NB4 (cell line): Measurements from ENCODE around the gene NXNL1.

ENCODE experiments used
- DNase-seq: peaks from one replicate; pipeline ENCODE4 v3.0.0; 2010; ENCODE audit warnings: low read depth
- H3K4me3 ChIP-seq: one replicate; pipeline ENCODE4 v1.5.1; 2011; ENCODE audit warnings: mild to moderate bottlenecking, low read depth, low read length, moderate library complexity
- MAX ChIP-seq: IDR thresholded peaks from 2 replicates; pipeline ENCODE4 v1.6.1; 2011; ENCODE audit warnings: low read depth, low read length
- MYC ChIP-seq: IDR thresholded peaks from 2 replicates; pipeline ENCODE4 v1.6.1; 2011; ENCODE audit warnings: low read depth, low read length
- POLR2A ChIP-seq: IDR thresholded peaks from 2 replicates; pipeline ENCODE4 v1.6.1; 2011; ENCODE audit warnings: mild to moderate bottlenecking; ENCODE audit not compliant: insufficient read length; ENCODE audit errors: extremely low read depth
- TF ChIP-seq, protein P1 (sequence below): IDR thresholded peaks from one replicate; pipeline ENCODE4 v1.5.1; 2012; ENCODE audit warnings: low read depth, low read length

NXNL1 gene

DNA sequence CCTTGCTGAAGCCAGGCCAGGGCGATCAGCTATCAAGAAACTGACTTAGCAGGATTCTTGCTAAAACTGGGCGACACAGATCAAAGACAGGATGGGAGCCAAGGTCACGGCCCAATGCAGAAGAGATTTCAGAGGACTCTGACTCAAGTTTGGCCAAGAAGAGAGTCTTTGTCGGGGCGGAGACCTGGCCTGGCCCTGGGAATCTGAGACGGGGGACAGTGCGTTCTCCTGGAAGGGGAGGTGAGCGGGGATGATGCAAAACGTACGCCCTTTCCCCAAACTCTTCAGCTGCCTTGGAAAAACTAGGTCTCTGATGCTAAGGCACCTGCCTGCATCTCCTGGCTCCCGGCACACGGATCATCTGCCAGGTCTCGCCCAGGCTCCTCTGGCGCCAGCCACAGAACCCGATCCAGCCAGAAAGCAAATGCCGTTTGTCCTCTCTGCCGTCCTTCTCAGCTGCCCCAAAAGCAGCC is 31.0 kb downstream of the NXNL1 start:
- no peak for DNase-seq
- no peak overlapping the region for H3K4me3 ChIP-seq
- TF ChIP-seq POLR2A (no peak), MAX (no peak), MYC (no peak)
- TF ChIP-seq, protein P1, sequence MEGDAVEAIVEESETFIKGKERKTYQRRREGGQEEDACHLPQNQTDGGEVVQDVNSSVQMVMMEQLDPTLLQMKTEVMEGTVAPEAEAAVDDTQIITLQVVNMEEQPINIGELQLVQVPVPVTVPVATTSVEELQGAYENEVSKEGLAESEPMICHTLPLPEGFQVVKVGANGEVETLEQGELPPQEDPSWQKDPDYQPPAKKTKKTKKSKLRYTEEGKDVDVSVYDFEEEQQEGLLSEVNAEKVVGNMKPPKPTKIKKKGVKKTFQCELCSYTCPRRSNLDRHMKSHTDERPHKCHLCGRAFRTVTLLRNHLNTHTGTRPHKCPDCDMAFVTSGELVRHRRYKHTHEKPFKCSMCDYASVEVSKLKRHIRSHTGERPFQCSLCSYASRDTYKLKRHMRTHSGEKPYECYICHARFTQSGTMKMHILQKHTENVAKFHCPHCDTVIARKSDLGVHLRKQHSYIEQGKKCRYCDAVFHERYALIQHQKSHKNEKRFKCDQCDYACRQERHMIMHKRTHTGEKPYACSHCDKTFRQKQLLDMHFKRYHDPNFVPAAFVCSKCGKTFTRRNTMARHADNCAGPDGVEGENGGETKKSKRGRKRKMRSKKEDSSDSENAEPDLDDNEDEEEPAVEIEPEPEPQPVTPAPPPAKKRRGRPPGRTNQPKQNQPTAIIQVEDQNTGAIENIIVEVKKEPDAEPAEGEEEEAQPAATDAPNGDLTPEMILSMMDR: no peak

DNA sequence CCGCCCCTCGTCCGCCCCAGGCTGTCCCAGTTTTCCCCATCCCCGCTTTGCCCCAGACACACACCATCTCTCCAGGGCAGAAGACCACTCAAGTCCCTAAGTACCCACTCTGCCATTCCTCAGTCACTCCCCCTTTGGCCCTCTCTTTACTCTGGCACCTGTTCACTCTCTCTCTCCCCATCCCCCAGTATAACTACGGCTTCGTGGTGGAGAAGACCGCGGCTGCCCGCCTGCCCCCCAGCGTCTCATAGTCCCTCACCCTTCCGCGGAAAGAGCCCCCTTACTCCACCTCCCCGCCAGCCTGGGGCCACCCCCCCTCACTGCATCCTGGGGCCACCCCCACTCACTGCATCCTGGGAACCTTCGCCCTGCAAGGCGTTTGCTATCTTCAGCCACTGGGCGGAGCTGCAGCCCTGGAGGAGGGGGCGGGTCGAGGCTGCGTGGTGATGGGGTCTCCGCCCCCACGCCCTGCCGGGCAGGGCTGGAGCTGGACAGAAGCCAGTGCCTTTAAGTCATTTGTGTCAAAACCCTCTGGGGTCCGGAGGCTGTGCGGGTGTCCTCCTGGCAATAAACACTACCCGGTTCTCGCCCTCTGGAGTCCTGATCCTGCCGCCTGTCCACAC is 35.9 kb downstream of the NXNL1 start:
- TF ChIP-seq, protein P1: no peak
- TF ChIP-seq POLR2A (no peak), MAX (no peak), MYC (no peak)
- no peak overlapping the region for H3K4me3 ChIP-seq
- peak; percentile 59 for DNase-seq

- DNase-seq: no peak
- TF ChIP-seq, protein P1: no peak
- no peak for TF ChIP-seq MAX
- TF ChIP-seq POLR2A: no peak
- TF ChIP-seq MYC: no peak
- H3K4me3 ChIP-seq: no peak overlapping the region
Measured at GRCh38 chr19:17423429-17424208, 37.1 kb downstream of the NXNL1 start.

DNA sequence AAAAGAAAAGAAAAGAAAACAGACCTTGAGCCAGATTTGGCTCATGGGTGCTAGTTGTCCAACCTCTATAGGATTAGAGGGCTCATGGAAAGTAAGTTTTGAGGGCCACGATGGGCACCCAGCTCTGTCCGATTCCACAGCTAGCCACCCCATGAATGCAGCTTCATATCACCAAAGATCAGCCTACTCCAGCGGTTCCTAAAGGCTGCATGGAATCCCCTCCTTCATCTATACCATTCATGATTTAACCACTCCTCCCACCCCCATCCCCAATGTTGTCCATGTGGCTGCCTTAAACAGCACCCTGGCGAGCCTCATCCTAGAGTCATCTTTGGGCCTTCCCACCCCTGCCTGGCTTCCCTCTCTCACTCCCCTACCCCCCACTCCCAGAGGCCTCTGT is 38.8 kb downstream of the NXNL1 start:
- TF ChIP-seq, protein P1: no peak
- TF ChIP-seq MYC: no peak
- no peak for TF ChIP-seq POLR2A
- H3K4me3 ChIP-seq: no peak overlapping the region
- DNase-seq: no peak

GRCh38 chr19:17420475-17420924 is 40.2 kb downstream of the NXNL1 start:
- peak; percentile 61 for DNase-seq

More at GRCh38 chr19:17420475-17420924, 40.2 kb downstream of the NXNL1 start:
- TF ChIP-seq MYC: no peak
- TF ChIP-seq, protein P1: no peak
- no peak for TF ChIP-seq MAX
- no peak for TF ChIP-seq POLR2A
- peak overlapping the region; percentile 76 for H3K4me3 ChIP-seq
